ENCODE data around the gene CABLES2.

Gene CABLES2

GRCh38 chr20:62403331-62403730, 3.8 kb downstream of the CABLES2 start:
- DNase-seq: no peak

DNA sequence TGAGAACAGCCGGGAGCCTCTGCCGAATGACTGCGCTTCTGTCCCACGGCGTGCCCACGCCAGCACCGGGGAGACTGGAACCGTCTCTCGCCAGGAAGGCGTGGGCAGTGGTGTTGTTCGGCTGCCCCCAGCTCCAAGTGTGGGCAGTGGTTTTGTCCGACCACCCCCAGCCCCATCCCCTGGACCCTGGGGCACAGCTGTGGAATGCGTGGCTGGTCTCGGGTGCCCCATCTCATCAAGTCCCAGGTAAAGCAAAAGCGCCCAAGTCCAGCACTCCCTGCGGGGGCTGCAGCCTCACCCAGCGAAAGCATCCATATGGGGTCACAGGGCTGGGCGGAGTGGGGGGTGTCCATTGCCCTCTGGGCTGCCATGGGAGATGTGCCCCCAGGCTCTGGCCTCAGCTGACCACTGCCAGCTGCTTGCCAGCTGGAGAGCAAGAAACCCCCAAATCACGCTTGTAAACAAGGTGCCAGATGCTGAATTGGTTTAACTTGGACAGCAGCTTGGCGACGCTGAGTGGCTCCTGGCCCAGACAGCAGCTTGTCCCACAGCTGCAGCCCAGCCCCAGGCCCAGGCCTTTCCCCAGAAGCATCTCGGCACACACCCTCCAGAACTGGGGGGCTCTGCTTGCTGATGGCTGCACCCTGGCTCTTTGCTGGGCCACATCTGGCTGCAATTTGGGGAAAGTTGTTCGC, 4.5 kb downstream of the CABLES2 start:
- DNase-seq: no peak

DNA sequence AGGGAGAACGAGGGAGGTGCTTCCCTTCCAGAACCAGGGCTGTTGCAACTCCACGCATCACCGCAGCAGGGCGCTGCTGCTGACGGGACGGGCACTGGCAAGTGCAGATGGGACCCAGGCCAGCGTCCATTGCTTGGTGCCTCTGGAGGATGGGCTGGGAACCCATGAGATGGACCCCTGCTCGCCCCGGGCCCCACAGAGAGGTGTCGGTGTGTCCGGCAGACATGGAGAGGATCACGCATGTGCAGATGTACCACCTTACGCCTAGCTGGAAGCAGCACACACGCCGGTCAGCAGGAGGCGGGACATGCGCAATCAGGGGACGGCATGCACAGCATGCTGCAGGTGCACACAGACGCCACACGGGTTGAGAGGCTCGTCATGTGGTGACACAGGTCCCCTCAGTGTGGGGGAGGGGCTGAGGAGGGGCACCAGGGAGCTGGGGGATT, 5.7 kb downstream of the CABLES2 start:
- DNase-seq: no peak

GRCh38 chr20:62400541-62400940, 6.5 kb downstream of the CABLES2 start:
- DNase-seq: no peak

GRCh38 chr20:62400021-62400420, 7.1 kb downstream of the CABLES2 start:
- no peak for DNase-seq

- no peak for DNase-seq
Measured at GRCh38 chr20:62398120-62398821, 8.8 kb downstream of the CABLES2 start.

DNA sequence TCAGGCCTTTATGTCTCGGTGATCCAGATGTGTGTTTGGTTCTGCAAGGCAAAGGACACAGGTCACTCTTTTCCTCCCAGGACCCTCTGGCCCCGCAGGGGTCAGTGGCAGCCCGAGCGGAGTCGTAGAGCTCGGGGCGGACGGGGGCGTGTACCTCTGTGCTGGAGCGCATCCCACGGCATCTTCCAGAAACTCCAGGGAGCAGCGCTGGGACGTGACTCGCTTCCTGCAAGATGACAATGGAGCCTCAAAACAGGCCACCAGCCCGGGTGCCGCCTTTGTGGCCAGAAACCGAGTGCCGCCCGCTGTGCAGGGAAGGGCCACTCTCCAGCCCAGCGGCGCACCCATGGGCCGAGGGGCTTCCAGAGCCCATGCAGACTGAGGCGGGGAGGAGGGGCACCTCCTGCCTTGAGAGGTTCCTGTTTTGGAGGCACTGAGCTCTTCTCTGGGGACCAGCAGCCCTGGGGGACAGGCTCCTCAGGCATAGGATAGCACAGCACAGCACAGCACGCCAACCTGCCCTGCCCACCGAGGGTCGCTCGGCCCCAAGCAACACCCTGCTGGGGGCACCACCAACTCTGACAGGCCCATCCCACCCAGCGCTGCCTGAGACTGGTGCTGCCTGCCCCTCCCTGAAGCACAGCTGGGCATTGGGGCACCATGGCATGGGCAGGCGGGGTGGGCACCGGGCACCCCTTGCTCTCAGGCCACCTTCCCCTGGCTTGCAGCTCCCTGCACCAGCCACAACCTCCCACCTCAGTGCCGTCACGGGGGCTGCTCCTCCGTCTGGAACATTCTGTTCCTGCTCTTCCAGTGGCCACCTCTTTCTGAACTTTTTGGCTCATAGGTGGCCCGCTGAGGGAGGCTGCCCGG, 10.5 kb downstream of the CABLES2 start:
- no peak for DNase-seq

DNA sequence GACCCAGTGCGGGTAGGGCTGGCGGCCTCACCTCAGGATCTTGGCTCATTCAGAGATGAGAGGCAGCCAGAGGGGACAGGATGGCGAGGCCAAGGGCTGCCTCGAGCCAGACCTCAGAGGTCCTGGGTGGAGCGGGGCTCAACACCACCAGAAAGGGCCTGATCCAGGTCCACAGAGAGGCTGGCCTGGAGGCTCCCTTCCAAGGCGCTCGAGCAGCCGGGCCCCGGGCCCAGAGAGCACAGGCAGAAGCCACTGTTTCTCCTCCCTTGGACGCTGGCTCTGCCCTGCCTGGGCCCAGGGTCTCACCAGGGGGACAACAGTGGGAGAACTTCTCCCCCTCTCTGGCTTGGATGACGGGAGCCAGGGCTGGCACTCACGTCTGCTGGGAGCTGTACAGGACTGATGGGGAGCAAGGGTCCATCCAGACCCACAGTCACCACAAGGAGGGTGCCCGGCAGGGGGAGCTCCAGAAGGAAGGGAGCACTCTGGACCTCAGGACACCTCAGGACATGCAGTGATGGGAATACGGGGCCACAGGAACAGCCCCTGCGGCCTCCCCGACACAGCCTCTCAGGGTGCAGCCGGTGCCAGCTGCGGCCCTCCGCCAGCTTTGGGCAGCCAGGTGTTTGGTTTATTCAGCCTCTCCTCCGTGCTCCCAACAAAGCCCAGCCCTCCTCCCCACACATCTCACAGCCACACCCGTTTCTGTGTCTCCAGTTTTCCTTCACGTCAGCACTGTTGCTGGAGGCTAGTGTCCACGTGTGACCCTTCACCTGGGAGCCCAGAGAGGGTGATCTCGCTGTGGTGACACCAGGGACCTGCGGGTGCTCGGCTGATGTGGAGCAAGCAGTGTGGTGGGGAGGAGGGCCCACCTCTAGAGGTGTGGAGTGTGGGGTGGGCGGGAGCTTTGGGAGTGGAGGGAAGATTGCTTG, 11.5 kb downstream of the CABLES2 start:
- no peak for DNase-seq

- DNase-seq: no peak
Measured at GRCh38 chr20:62394248-62395245, 12.5 kb downstream of the CABLES2 start.

GRCh38 chr20:62393830-62394229, 13.3 kb downstream of the CABLES2 start:
- no peak for DNase-seq

GRCh38 chr20:62393335-62393665, 13.8 kb downstream of the CABLES2 start:
- DNase-seq: no peak

DNA sequence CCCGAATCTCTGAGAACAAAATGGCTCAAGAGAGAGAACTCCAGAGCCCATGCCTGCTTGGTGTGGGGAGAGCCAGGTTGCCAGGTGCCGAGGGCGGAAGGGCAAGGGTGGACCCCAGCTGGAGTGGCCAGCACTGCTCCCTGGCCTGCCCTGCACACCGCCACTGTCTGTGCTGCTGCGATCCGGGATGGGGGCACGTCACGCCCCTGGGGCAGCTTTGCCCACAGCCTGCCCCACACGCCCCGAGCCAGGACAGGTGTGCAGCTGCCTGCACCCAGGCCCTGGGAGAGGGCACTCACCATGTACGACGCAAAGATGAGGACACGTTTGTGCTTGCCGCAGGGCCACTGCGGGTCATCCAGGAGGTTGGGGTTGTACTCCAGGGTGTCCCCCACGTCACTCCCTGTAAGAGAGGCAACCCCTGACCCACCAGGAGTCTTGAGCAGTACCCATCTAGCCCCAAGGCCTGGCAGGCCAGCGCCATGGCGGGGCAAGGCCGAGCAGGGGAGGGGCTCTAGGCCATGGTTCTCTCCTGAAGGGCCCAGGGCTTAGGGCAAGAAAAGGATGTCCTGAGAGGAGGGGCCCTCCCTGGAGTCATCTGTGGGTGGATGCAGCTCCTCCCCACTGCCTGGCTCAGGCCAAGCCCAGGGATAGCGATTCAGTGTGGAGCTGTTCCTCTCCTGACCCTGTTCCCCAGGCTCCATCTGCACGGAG, 14.3 kb downstream of the CABLES2 start:
- no peak for DNase-seq

GRCh38 chr20:62392077-62392418, 15.0 kb downstream of the CABLES2 start:
- no peak for DNase-seq

- no peak for DNase-seq
Measured at GRCh38 chr20:62391165-62392076, 15.7 kb downstream of the CABLES2 start.

GRCh38 chr20:62390317-62391164, 16.5 kb downstream of the CABLES2 start:
- DNase-seq: no peak

DNA sequence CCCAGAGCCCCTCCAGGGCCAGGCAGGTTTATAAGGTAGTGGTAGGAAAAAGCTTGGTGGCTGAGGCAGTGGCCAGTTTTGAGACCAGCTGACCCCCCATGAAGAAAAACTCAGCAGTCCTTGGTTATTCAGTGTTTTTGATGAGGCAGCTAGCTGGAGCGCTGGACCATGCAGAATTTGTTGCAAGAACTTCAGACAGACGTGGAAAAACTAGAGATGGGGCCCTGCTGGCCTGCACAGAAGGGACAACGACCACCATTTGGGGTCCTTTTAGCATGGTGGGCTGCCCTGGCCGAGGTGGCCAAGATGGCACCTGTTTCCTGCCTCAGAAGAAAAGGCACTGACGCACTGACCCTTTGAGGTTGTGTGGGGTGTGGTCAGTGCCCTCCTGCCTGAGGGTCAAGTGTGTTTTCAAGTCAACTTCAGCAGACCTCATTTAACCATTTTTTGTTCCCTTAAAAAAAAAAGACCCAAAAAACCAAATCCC, 17.4 kb downstream of the CABLES2 start:
- DNase-seq: no peak

DNA sequence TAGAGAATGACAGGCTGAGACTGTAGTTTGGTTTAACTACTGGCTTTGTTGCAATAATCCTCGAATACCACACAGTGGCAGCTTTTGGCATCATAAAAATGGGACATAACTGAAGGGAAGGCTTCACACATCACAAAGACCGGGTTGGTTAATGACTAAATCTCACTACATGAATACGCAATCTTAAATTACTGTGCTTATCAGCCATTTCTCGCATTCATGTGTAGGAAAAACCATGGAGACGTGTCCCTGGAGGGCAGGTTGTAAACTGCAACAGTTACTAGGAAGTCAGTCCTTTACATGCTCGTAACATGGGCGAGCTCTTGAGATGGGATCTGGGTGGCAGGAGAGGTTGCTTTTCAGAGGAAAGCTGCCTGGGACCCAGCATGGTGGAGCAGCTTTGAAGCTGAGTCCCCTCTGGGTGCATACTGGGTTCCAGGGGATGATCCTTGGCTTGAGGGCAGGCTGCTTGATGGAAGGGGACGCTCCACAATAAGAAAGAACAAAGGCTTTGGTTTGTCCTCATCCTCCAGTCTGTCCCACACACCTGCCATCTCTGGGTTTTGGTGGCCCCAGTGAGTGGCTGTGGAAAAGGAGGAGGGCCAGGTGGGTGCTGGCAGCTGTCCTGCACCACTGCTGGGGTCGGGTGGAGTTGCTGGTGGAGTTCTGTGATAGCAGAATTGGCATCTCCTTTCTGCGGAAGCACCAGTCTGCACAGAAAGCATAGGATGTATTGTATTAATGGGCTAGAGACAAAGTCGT, 18.1 kb downstream of the CABLES2 start:
- DNase-seq: no peak

Data from activated T-cell treated with anti-CD3 and anti-CD28 coated beads for 4 hours (primary cell).